Naive thymus-derived CD4-positive, alpha-beta T cell (primary cell): Measurements from ENCODE around the gene NDEL1. TPM values are rescaled to one million over a fixed set of nuclear protein-coding genes. Genes with fewer than 3 reads are reported as not detected.

ENCODE experiments used
- ATAC-seq: fragments of 150-1000 bp; cut with Tn5 transposase; 2 replicates; pipeline ENCODE4 v1.10.0; 2021; ENCODE audit warnings: mild to moderate bottlenecking, moderate library complexity
- CTCF ChIA-PET: fragments of 350-600 bp; sonication (Branson Sonifier 250); formaldehyde crosslinking; loops from one replicate; lab custom pipeline; 2021; ENCODE audit warnings: antibody characterized with exemption; lab: Charles Lee
- POLR2A ChIA-PET: fragments of 350-600 bp; sonication (Branson Sonifier 250); formaldehyde crosslinking; loops from one replicate; lab custom pipeline; 2021; ENCODE audit warnings: antibody characterized with exemption, inconsistent platforms; lab: Charles Lee
- DNase-seq, 9 donors: peaks; one replicate each; pipeline versions ENCODE4 v3.0.0 to v3.0.0-alpha.2; 2020 to 2022; ENCODE audit warnings: mixed read lengths in 1 of 9
- H3K27ac ChIP-seq: one replicate; pipeline ENCODE4 v1.7.0; 2013; ENCODE audit warnings: mild to moderate bottlenecking, low read depth, low read length, moderate library complexity
- H3K27me3 ChIP-seq, 2 donors: one replicate each; pipeline ENCODE4 v1.7.0; 2013; ENCODE audit warnings: low read length in 2 of 2, mild to moderate bottlenecking in 2 of 2, moderate library complexity in 2 of 2; ENCODE audit not compliant: control insufficient read depth in 2 of 2, insufficient read depth in 2 of 2
- H3K36me3 ChIP-seq, 3 experiments: 1 replicate in 2 of 3; 2 replicates in 1 of 3; pipeline ENCODE4 v1.7.0; 2013; ENCODE audit warnings: low read length in 3 of 3, mild to moderate bottlenecking in 3 of 3, moderate library complexity in 1 of 3; ENCODE audit not compliant: insufficient read depth in 3 of 3, control insufficient read depth in 2 of 3
- H3K4me1 ChIP-seq, 2 donors: one replicate each; pipeline ENCODE4 v1.7.0; 2013; ENCODE audit warnings: low read length in 2 of 2, mild to moderate bottlenecking in 2 of 2, moderate library complexity in 1 of 2; ENCODE audit not compliant: control insufficient read depth in 2 of 2, insufficient read depth in 2 of 2
- H3K4me3 ChIP-seq: 2 replicates; pipeline ENCODE4 v1.7.0; 2013; ENCODE audit warnings: mild to moderate bottlenecking, low read length
- H3K9me3 ChIP-seq, 3 experiments: 1 replicate in 2 of 3; 2 replicates in 1 of 3; pipeline ENCODE4 v1.7.0; 2013; ENCODE audit warnings: low read length in 3 of 3; ENCODE audit not compliant: control insufficient read depth in 2 of 3
- H3K27ac Mint-ChIP-seq, 9 donors: one replicate each; pipeline ENCODE4 v1.8.0; 2020 to 2022; ENCODE audit warnings: mixed read lengths in 9 of 9, mild to moderate bottlenecking in 8 of 9, moderate library complexity in 5 of 9, inconsistent platforms in 2 of 9
- H3K27me3 Mint-ChIP-seq, 5 donors: one replicate each; pipeline ENCODE4 v1.8.0; 2021 to 2022; ENCODE audit warnings: mixed read lengths in 5 of 5, mild to moderate bottlenecking in 1 of 5
- H3K36me3 Mint-ChIP-seq, 5 donors: one replicate each; pipeline ENCODE4 v1.8.0; 2020 to 2022; ENCODE audit warnings: mixed read lengths in 5 of 5, mild to moderate bottlenecking in 3 of 5, inconsistent platforms in 1 of 5
- H3K4me1 Mint-ChIP-seq, 7 donors: one replicate each; pipeline ENCODE4 v1.8.0; 2020 to 2022; ENCODE audit warnings: mixed read lengths in 7 of 7, mild to moderate bottlenecking in 3 of 7, inconsistent platforms in 1 of 7
- H3K4me3 Mint-ChIP-seq, 10 donors: one replicate each; pipeline ENCODE4 v1.8.0; 2020 to 2022; ENCODE audit warnings: mild to moderate bottlenecking in 10 of 10, mixed read lengths in 10 of 10, moderate library complexity in 6 of 10, inconsistent platforms in 2 of 10
- H3K9me3 Mint-ChIP-seq, 11 donors: one replicate each; pipeline ENCODE4 v1.8.0; 2020 to 2022; ENCODE audit warnings: mixed read lengths in 11 of 11, mild to moderate bottlenecking in 4 of 11, inconsistent platforms in 1 of 11, moderate library complexity in 1 of 11
- intact Hi-C, 2 donors: fragments of 100-400 bp; cut with micrococcal nuclease; formaldehyde crosslinking; loops; one replicate each; pipeline ENCODE4 v1.15.1; 2023
- polyA plus RNA-seq, 2 donors: library from polyadenylated mRNA; unstranded; fragments of 300-500 nt; fragmentation: Illumina TruSeq; gene quantifications; one replicate each; pipeline ENCODE4 v1.2.3, GENCODE V29; 2021
- total RNA-seq, 6 experiments: library from RNA in 5 of 6; stranded (reverse) in 5 of 6; gene quantifications; 1 replicate in 5 of 6; 2 replicates in 1 of 6; pipeline ENCODE4 v1.2.3 and lab custom pipeline; 2021 to 2026

The NDEL1 gene
- total and polyA plus RNA-seq, 7 experiments from 2014 or later = 53.7 to 274 (median 108) TPM

DNA sequence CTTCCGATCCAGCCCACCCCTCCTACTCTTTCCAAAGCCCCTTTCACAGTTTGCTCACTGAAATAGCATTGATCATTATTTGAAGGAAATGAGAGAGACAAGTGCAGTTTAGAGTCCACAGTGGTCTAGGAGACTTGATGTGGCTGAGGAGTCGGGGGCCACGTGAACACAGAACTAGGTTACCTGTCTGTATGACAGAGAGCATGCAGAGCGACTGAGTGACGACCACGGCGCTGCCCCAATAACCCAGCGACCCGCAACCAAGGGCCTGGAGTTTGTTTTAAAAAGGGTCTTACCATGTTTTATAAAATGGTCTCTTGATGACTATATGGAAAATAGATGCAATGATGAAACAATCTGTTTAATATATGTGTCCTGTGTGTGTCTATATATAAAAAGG, 39.5 kb downstream of the NDEL1 start:
- CTCF ChIA-PET = no interaction called here
- no peak overlapping the region for H3K4me3 Mint-ChIP-seq

DNA sequence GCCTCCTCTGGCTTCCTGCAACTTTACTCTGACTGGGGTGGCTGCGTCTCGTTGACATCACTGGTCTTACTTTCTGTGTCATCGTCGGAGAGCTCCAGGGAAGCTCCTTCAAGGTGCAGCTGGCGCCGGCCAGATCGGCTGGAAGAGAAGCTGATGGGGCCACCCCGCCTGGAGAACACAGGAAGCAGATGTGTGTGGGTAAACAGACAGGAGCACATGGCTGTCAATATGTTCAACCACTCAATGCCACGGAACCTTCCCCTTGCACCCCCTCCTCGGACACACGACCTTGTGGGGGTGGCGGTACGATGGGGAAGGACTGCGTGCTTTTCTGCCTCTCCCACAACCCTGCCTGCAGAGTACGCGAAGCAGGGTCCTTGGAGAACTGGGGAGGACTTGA, 40.1 kb downstream of the NDEL1 start:
- DNase-seq = no peak
- H3K36me3 ChIP-seq = peaks cover 0 to 93% (median 0%) of the 10 kb centered on the region in 3 experiments
- Mint-ChIP-seq H3K4me3 (no peak overlapping the region), H3K36me3 (peaks cover 14 to 73% (median 32%) of the 10 kb centered on the region in 5 donors), H3K27ac (peak overlapping the region in 1 of 9 donors; percentile 52), H3K4me1 (peaks cover 0 to 10% (median 0%) of the 10 kb centered on the region in 7 donors), H3K9me3 (peaks cover 0 to 2% (median 0%) of the 10 kb centered on the region in 11 donors), H3K27me3 (no peaks in the 10 kb centered on the region)
- CTCF ChIA-PET = no interaction called here
- POLR2A ChIA-PET = no interaction called here
- no peak overlapping the region for H3K4me3 ChIP-seq
- no peaks in the 10 kb centered on the region for H3K27me3 ChIP-seq
- intact Hi-C loops = no loop called here
- H3K9me3 ChIP-seq = no peaks in the 10 kb centered on the region
- H3K27ac ChIP-seq = no peak overlapping the region
- no peak for ATAC-seq
- H3K4me1 ChIP-seq = no peaks in the 10 kb centered on the region

More for the DNA sequence above, 39.5 kb downstream of the NDEL1 start:
- H3K27ac ChIP-seq = no peak overlapping the region
- DNase-seq = no peak
- peaks cover 0 to 2% (median 0%) of the 10 kb centered on the region in 11 donors for H3K9me3 Mint-ChIP-seq
- H3K27me3 Mint-ChIP-seq = no peaks in the 10 kb centered on the region
- H3K4me1 Mint-ChIP-seq = peaks cover 0 to 10% (median 0%) of the 10 kb centered on the region in 7 donors
- no peaks in the 10 kb centered on the region for H3K27me3 ChIP-seq
- intact Hi-C loops = no loop called here
- no peak overlapping the region for H3K4me3 ChIP-seq
- peaks cover 0 to 94% (median 0%) of the 10 kb centered on the region in 3 experiments for H3K36me3 ChIP-seq
- H3K4me1 ChIP-seq = no peaks in the 10 kb centered on the region
- H3K36me3 Mint-ChIP-seq = peaks cover 11 to 71% (median 29%) of the 10 kb centered on the region in 5 donors
- ATAC-seq = no peak
- H3K9me3 ChIP-seq = no peaks in the 10 kb centered on the region
- POLR2A ChIA-PET = no interaction called here
- peak overlapping the region in 3 of 9 donors; percentile 21 to 52 (median 25) for H3K27ac Mint-ChIP-seq

DNA sequence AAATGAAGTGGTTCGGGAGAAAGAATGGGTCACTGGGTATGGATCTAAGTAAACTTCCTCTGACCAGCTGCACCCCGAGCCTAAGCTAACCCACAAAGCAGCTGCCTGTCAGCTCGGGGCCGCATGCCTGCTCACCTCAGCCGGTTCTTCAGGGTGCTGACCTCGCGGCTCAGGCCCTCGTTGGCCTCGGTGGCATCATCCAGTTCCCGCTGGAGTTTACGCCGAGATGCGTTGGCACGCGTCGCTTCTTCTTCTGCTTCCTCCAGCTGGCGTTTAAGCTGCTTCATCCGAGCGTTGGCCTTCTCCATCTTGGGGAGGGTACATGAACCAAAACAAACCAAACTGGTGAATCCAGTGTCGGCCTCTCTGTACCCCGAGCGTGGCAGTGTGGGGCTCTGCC, 41.1 kb downstream of the NDEL1 start:
- intact Hi-C loops = no loop called here
- no peak for DNase-seq
- Mint-ChIP-seq H3K27me3 (no peaks in the 10 kb centered on the region), H3K4me3 (no peak overlapping the region), H3K27ac (peak overlapping the region in 1 of 9 donors; percentile 32), H3K36me3 (peaks cover 17 to 71% (median 33%) of the 10 kb centered on the region in 5 donors), H3K9me3 (peaks cover 0 to 2% (median 0%) of the 10 kb centered on the region in 11 donors), H3K4me1 (peaks cover 0 to 4% (median 0%) of the 10 kb centered on the region in 7 donors)
- peak; percentile 15 for ATAC-seq
- H3K27ac ChIP-seq = no peak overlapping the region
- POLR2A ChIA-PET = no interaction called here
- peaks cover 0 to 94% (median 0%) of the 10 kb centered on the region in 3 experiments for H3K36me3 ChIP-seq
- no peak overlapping the region for H3K4me3 ChIP-seq
- no peaks in the 10 kb centered on the region for H3K9me3 ChIP-seq
- H3K4me1 ChIP-seq = no peaks in the 10 kb centered on the region
- no peaks in the 10 kb centered on the region for H3K27me3 ChIP-seq
- CTCF ChIA-PET = no interaction called here

DNA sequence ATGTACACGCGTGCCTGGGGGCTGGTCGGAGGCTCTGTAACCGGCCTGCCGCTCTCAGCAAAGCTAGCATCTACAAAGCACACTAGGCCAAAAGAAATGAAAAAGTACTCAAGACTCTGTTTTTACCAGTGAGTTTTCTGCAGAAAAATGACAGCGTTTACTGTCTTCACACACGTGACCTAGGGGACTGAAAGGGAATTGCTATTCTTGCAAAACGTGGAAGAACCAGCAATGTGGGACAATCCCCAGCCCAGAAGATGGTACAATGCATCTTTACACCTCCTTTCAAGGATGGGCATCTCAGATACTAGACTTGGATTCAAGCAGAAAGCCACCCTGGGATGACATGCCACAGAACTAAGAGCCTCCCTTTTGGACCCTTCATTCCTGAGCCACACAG, 41.5 kb downstream of the NDEL1 start:
- Mint-ChIP-seq H3K9me3 (peaks cover 0 to 2% (median 0%) of the 10 kb centered on the region in 11 donors), H3K36me3 (peaks cover 17 to 75% (median 33%) of the 10 kb centered on the region in 5 donors)
- H3K4me3 ChIP-seq = no peak overlapping the region

DNA sequence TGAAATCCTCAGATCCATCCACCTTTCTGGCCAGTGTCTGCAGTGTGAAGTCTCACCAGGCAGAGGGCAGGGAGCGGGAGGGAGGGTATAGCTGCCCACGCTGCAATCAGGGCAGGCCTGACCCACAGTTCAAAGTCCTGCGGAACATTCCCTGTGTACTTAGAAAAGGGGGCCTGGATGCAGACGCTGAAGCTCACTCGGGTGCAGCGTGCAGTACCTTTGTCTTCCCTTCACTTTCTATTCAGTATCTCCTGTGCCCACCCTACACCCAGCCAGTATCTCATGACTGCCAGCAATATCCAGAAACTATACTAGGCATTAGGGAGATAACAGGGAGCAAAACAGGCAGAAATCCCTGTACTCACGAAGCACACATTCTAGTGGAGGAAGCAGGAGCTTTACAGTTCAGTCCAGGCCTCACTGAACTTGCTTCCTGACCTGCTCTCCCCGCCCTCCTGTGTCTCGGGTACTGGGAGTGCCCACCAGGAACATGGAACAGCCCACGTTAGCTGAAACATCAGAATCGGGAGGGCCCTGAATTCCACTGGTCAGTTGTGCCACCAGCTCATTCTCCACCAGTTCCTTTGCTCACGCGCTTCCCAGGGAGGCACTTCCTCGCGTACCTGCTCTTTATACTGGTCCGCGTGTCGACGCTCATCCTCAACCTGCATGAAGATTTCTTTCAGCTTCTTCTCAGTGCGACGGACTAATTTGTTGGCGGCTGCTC, 42.2 kb downstream of the NDEL1 start:
- no peak overlapping the region for H3K4me3 Mint-ChIP-seq
- peaks cover 21 to 79% (median 40%) of the 10 kb centered on the region in 5 donors for H3K36me3 Mint-ChIP-seq
- H3K27me3 Mint-ChIP-seq = no peaks in the 10 kb centered on the region
- Histone ChIP-seq H3K9me3 (no peaks in the 10 kb centered on the region), H3K4me1 (no peaks in the 10 kb centered on the region), H3K4me3 (no peak overlapping the region), H3K27ac (no peak overlapping the region), H3K27me3 (no peaks in the 10 kb centered on the region), H3K36me3 (peaks cover 0 to 87% (median 0%) of the 10 kb centered on the region in 3 experiments)
- DNase-seq = no peak
- peak overlapping the region in 1 of 9 donors; percentile 34 for H3K27ac Mint-ChIP-seq
- ChIA-PET CTCF (no interaction called here), POLR2A (no interaction called here)
- H3K4me1 Mint-ChIP-seq = peaks cover 0 to 4% (median 0%) of the 10 kb centered on the region in 7 donors
- ATAC-seq = no peak
- intact Hi-C loops = no loop called here
- H3K9me3 Mint-ChIP-seq = peaks cover 0 to 5% (median 1%) of the 10 kb centered on the region in 11 donors

More for the DNA sequence above, 41.5 kb downstream of the NDEL1 start:
- POLR2A ChIA-PET = no interaction called here
- Histone ChIP-seq H3K9me3 (no peaks in the 10 kb centered on the region), H3K4me1 (no peaks in the 10 kb centered on the region), H3K36me3 (peaks cover 0 to 90% (median 0%) of the 10 kb centered on the region in 3 experiments), H3K27me3 (no peaks in the 10 kb centered on the region), H3K27ac (no peak overlapping the region)
- no peak overlapping the region for H3K27ac Mint-ChIP-seq
- DNase-seq = no peak
- peaks cover 0 to 4% (median 0%) of the 10 kb centered on the region in 7 donors for H3K4me1 Mint-ChIP-seq
- intact Hi-C loops = no loop called here
- no peaks in the 10 kb centered on the region for H3K27me3 Mint-ChIP-seq
- CTCF ChIA-PET = no interaction called here
- no peak for ATAC-seq
- H3K4me3 Mint-ChIP-seq = no peak overlapping the region

DNA sequence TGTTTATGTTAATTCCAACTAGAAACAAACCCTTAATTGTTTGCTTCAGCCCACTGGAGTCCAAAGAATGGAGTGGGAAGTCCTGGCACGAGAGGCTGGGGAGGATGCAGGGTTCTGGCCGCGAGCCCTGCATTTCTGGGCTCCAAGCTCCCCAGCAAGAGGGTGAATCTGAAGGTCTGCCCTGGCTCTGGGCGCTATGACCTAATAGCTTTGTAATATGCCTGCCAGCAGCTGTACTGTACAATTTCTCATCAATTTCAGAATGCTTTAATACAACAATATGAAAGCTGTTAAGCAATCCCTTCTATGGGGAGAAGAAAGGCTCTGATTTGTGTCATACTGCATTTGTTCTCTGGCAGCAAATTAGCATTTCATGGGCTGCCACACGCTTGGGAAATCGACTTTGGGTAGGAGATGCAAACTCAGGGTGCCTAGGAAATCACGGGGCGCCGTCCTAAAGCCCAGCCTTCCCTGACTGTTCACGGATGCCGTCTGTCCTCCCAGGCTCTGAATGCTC, 43.8 kb downstream of the NDEL1 start:
- Mint-ChIP-seq H3K36me3 (peaks cover 16 to 75% (median 45%) of the 10 kb centered on the region in 5 donors), H3K27ac (no peak overlapping the region), H3K4me1 (peaks cover 0 to 4% (median 0%) of the 10 kb centered on the region in 7 donors), H3K9me3 (peaks cover 0 to 21% (median 7%) of the 10 kb centered on the region in 11 donors), H3K27me3 (no peaks in the 10 kb centered on the region), H3K4me3 (no peak overlapping the region)
- POLR2A ChIA-PET = no interaction called here
- Histone ChIP-seq H3K27ac (no peak overlapping the region), H3K4me3 (no peak overlapping the region), H3K36me3 (peaks cover 0 to 76% (median 0%) of the 10 kb centered on the region in 3 experiments), H3K27me3 (no peaks in the 10 kb centered on the region), H3K9me3 (peaks cover 0 to 2% (median 0%) of the 10 kb centered on the region in 3 experiments), H3K4me1 (no peaks in the 10 kb centered on the region)
- CTCF ChIA-PET = interaction anchor here (0.7 kb wide), 1 partner anchor 566 kb away, joined by 4 read pairs; no protein-coding TSS in a partner anchor
- intact Hi-C loops = no loop called here
- ATAC-seq (no peak), DNase-seq (no peak)
